ENCODE results near the gene SPTLC1.
"Not testable (repeated sequence)": the region's sequence is repeated elsewhere in the genome, so short reads cannot be mapped to it uniquely, and the experiment has no call there.

The SPTLC1 gene

DNA sequence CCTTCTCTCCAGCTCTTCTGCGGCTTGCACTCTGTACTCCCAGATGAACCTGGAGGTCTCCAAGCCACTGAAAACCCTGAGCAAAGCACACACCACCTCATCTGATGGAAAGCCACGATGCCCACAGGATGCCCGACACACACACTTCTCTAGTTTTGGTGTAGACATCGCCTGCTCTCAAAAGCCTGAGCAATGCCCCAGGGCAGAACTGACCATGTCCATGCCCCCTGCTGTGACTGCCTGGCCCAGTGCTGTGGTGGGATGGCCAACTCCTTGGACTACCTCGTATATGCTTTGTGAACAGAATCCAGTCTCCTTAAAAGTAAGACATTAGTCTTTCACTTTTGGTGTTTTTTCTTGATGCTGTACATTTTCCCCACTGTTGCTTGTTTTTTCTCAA, 81.2 kb downstream of the SPTLC1 start:
- no peak for TF ChIP-seq CTCF (IDR thresholded peaks at IDR 0.05)
- H3K36me3 Mint-ChIP-seq (ENCODE audit: low read depth): peaks cover 55% of the 10 kb centered on the region
- H3K27me3 Mint-ChIP-seq (ENCODE audit: low read depth, poor library complexity): no peaks in the 10 kb centered on the region
- DNase-seq: no peak
- H3K27ac Mint-ChIP-seq: peak overlapping the region; percentile 30
- no peak overlapping the region for H3K4me3 Mint-ChIP-seq
- H3K4me1 Mint-ChIP-seq: no peaks in the 10 kb centered on the region
- H3K9me3 Mint-ChIP-seq: no peaks in the 10 kb centered on the region

DNA sequence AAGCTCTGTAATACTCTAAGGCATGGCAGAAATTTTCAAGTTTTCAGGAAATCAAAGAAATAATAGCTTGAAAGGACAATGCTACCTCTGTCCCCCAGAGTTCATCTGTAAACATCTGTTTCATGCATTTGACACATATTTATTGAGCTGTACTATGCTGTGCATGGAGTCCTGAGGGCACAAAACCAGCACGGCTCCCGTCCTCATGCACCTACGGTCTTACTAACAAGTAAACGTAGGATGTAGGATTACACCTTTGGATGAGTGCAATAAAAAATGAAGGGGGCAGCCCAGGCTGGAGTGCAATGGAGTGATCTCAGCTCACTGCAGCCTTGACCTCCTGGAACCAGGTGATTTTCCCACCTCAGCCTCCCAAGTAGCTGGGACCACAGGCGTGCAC, 81.9 kb downstream of the SPTLC1 start:
- DNase-seq: no peak
- Mint-ChIP-seq H3K36me3 (ENCODE audit: low read depth) (peaks cover 48% of the 10 kb centered on the region), H3K27me3 (ENCODE audit: low read depth, poor library complexity) (no peaks in the 10 kb centered on the region), H3K27ac (no peak overlapping the region), H3K4me3 (no peak overlapping the region), H3K9me3 (no peaks in the 10 kb centered on the region), H3K4me1 (no peaks in the 10 kb centered on the region)
- TF ChIP-seq CTCF (IDR thresholded peaks at IDR 0.05): no peak

DNA sequence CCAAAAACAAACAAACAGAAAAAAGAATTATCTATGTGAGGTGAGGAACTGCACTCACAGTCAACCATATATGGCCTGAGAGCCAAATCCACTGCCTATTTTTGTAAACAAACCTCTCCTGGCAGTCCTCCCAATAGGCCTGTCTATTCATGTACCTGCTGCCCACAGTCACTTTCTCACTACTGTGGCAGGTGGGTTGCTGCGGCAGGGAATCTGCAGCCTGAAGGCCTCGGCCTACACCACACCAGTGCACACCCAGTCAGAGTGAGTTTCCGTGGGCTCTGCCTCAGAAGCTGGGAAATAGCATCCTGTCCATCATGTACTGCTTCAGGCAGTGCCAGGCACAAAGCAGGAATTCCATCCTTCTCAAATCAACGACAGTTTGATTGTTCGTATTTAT, 82.3 kb downstream of the SPTLC1 start:
- Mint-ChIP-seq H3K27me3 (ENCODE audit: low read depth, poor library complexity) (no peaks in the 10 kb centered on the region), H3K27ac (no peak overlapping the region), H3K9me3 (no peaks in the 10 kb centered on the region), H3K36me3 (ENCODE audit: low read depth) (peaks cover 44% of the 10 kb centered on the region), H3K4me1 (no peaks in the 10 kb centered on the region), H3K4me3 (no peak overlapping the region)
- DNase-seq: no peak
- no peak for TF ChIP-seq CTCF (IDR thresholded peaks at IDR 0.05)

DNA sequence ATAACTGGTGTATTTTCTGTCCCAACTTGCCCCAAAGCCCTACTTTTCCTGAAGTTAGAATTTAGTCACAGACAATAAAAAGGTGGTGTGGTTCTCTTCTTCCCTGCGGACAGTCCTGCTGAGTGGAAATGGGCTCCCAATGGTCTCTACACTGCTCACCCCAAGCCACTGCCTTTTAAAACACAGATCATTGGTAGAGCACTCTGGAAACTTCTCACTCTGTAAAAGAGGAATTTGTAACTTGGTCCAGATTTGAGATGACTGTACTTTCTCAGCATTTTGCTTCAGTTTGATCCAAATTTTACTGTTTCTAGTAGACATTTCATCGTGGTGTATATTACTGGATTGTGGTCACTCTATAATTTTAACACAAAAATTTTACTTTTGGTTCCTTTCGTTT, 84.8 kb downstream of the SPTLC1 start:
- Mint-ChIP-seq H3K4me1 (no peaks in the 10 kb centered on the region), H3K4me3 (no peak overlapping the region), H3K27ac (peak overlapping the region; percentile 61), H3K27me3 (ENCODE audit: low read depth, poor library complexity) (no peaks in the 10 kb centered on the region), H3K36me3 (ENCODE audit: low read depth) (peaks cover 38% of the 10 kb centered on the region), H3K9me3 (no peaks in the 10 kb centered on the region)
- TF ChIP-seq CTCF (IDR thresholded peaks at IDR 0.05): no peak
- DNase-seq: no peak

DNA sequence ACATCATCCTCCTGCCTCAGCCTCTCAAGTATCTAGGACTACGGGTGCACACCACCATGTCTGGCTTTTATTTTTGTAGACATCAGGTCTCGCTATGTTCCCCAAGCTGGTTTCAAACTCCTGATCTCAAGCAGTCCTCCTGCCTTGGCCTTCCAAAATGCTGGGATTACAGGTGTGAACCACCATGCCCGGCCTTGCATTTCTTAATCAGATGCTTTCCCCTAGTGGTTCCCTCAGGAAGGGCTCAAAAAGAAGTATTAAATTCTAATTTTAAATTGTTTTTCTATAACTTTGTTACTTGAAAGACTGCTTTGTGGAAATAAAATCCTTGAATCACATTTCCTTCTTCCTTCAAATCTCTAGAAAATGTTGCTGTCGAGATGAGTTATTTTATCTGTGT, 85.7 kb downstream of the SPTLC1 start:
- DNase-seq: no peak
- Mint-ChIP-seq H3K27me3 (ENCODE audit: low read depth, poor library complexity) (no peaks in the 10 kb centered on the region), H3K36me3 (ENCODE audit: low read depth) (peaks cover 34% of the 10 kb centered on the region), H3K4me3 (no peak overlapping the region), H3K9me3 (no peaks in the 10 kb centered on the region), H3K4me1 (no peaks in the 10 kb centered on the region), H3K27ac (peak overlapping the region; percentile 52)
- no peak for TF ChIP-seq CTCF (IDR thresholded peaks at IDR 0.05)

DNA sequence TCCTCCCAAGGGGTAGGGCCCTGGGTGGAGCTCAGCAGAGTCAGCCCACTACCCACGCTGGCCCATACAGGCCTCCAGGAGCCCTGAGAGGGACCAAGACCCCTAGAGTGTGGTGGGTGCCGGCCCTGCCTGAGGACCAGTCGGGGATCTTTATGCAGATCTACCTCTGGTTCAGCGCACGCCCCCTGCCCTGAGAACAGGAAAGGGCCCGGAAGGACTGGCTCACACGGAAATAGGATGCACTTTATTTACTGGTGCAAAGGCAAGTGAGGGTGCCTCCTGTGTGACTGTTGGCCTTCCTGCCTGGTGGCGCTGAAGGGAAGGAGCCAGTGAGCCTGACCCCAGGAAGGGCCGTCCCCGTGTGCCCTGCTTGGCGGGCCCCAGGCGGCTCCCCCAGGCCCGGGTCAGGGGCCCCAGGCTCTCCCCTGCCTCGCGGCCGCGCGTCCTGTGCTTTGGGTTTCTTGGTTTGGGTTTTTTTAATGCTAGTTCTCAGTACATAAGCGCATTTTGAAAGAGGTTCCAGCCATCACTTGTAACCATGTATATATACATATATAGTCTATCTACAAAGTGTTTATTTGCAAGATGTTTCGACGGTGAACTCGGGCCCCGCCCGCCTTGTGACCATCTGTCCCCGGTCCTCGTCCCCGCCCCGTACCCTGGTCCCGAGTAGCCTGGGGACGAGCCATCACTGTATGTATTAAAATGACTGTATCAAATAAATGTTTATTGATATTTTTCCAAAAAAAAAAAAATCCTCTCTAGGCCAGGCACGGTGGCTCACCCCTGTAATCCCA, 88.8 kb downstream of the SPTLC1 start:
- no peak for TF ChIP-seq CTCF (IDR thresholded peaks at IDR 0.05)
- H3K27me3 Mint-ChIP-seq (ENCODE audit: low read depth, poor library complexity): peaks cover 7% of the 10 kb centered on the region
- H3K36me3 Mint-ChIP-seq (ENCODE audit: low read depth): peaks cover 9% of the 10 kb centered on the region
- no peaks in the 10 kb centered on the region for H3K9me3 Mint-ChIP-seq
- DNase-seq: no peak
- no peaks in the 10 kb centered on the region for H3K4me1 Mint-ChIP-seq
- no peak overlapping the region for H3K4me3 Mint-ChIP-seq
- H3K27ac Mint-ChIP-seq: no peak overlapping the region

DNA sequence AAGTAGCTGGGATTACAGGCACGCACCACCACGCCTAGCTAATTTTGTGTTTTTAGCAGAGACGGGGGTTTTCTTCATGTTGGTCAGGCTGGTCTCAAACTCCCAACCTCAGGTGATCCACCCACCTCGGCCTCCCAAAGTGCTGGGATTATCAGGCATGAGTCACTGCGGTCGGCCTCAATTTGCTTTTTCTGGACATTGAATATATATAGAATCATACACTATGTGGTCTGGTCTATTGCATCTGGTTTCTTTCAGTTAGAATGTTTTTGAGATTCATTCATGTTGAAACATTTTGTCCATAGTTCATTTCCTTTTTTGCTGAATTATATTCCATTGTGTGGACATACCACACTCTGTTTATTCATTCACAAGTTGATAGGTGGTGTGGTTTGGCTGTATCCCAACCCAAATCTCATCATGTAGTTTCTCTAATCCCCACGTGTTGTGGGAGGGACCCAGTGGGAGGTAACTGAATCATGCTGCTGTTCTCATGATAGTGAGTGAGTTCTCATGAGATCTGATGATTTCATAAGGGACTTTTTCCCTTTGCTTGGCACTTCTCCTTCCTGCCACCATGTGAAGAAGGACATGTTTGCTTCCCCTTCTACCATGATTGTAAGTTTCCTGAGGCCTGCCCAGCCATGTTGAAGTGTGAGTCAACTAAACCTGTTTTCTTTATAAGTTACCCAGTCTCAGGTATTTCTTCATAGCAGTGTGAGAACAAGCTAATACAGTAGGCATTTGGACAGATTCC, 93.2 kb downstream of the SPTLC1 start:
- not testable (repeated sequence) for DNase-seq; H3K4me3 Mint-ChIP-seq; H3K36me3 Mint-ChIP-seq (ENCODE audit: low read depth); H3K9me3 Mint-ChIP-seq; H3K27ac Mint-ChIP-seq
- Mint-ChIP-seq H3K4me1 (peaks cover 11% of the 10 kb centered on the region), H3K27me3 (ENCODE audit: low read depth, poor library complexity) (peaks cover 12% of the 10 kb centered on the region)
